Renal cortical epithelial cell (primary cell): Measurements from ENCODE around the gene SGCD. TPM values are rescaled to one million over a fixed set of nuclear protein-coding genes. Genes with fewer than 3 reads are reported as not detected.
A peak's percentile ranks its signal among the peaks of the same experiment; 100 is the strongest.

Source experiments
- DNase-seq: peaks from one replicate; pipeline ENCODE4 v3.0.0-alpha.2; 2011; ENCODE audit warnings: low read depth
- total RNA-seq: library from RNA; depleted of rRNA; stranded (reverse); fragments of >200 nt; gene quantifications from 2 replicates; pipeline ENCODE4 v1.2.3, GENCODE V29; 2014

The SGCD gene
- total RNA-seq, 1 donor from 2014 or later: under 0.01 TPM

- DNase-seq: no peak
Observed at GRCh38 chr5:156691572-156691971, 364.6 kb downstream of the SGCD start.

- no peak for DNase-seq
Observed at GRCh38 chr5:156693113-156693512, 366.1 kb downstream of the SGCD start.

- no peak for DNase-seq
Observed at GRCh38 chr5:156694598-156694997, 367.6 kb downstream of the SGCD start.

- no peak for DNase-seq
Observed at GRCh38 chr5:156695774-156696173, 368.8 kb downstream of the SGCD start.

GRCh38 chr5:156698323-156698722 lies 371.4 kb downstream of the SGCD start:
- DNase-seq: no peak

GRCh38 chr5:156699147-156699546 lies 372.2 kb downstream of the SGCD start:
- DNase-seq: no peak

- DNase-seq: no peak
Observed at GRCh38 chr5:156704139-156704538, 377.2 kb downstream of the SGCD start.

- no peak for DNase-seq
Observed at GRCh38 chr5:156706631-156707030, 379.7 kb downstream of the SGCD start.

GRCh38 chr5:156707750-156708149 lies 380.8 kb downstream of the SGCD start:
- DNase-seq: no peak

- peak; percentile 1 for DNase-seq
Observed at GRCh38 chr5:156715287-156715686, 388.3 kb downstream of the SGCD start.

- no peak for DNase-seq
Observed at GRCh38 chr5:156716591-156717380, 389.8 kb downstream of the SGCD start.

GRCh38 chr5:156718985-156719384 lies 392.0 kb downstream of the SGCD start:
- DNase-seq: no peak

GRCh38 chr5:156722358-156722757 lies 395.4 kb downstream of the SGCD start:
- DNase-seq: no peak

- DNase-seq: no peak
Observed at GRCh38 chr5:156735477-156735876, 408.5 kb downstream of the SGCD start.

- no peak for DNase-seq
Observed at GRCh38 chr5:156741516-156741915, 414.6 kb downstream of the SGCD start.

GRCh38 chr5:156753846-156754245 lies 426.9 kb downstream of the SGCD start:
- DNase-seq: no peak

- DNase-seq: no peak
Observed at GRCh38 chr5:156755421-156756087, 428.6 kb downstream of the SGCD start.

GRCh38 chr5:156758011-156758791 lies 431.2 kb downstream of the SGCD start:
- DNase-seq: no peak

GRCh38 chr5:156759156-156759555 lies 432.2 kb downstream of the SGCD start:
- no peak for DNase-seq

GRCh38 chr5:156762771-156763170 lies 435.8 kb downstream of the SGCD start:
- no peak for DNase-seq

- DNase-seq: no peak
Observed at GRCh38 chr5:156764176-156764971, 437.4 kb downstream of the SGCD start.

GRCh38 chr5:156774273-156774672 lies 447.3 kb downstream of the SGCD start:
- no peak for DNase-seq
